ENCODE measurements around the gene TBR1.

DNA sequence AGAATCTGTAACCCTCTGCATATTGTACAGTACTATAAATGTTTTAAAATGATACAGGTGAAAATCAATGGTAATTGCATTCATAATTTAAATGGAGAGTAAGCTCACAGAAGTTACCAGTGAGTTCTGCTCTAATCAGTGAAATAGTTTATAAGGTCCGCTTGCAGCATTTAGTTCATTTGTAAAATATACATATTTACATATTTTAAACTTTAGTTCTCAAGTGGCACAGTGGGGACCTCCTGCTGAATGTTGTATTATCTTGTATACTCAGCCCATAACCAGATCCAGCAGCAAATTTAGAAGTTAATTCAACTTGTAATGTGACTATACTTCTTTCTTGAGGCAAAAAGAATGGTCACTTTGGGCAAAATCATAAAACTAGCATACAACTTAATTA lies 41.7 kb upstream of the TBR1 start:
- TF ChIP-seq, protein P1, sequence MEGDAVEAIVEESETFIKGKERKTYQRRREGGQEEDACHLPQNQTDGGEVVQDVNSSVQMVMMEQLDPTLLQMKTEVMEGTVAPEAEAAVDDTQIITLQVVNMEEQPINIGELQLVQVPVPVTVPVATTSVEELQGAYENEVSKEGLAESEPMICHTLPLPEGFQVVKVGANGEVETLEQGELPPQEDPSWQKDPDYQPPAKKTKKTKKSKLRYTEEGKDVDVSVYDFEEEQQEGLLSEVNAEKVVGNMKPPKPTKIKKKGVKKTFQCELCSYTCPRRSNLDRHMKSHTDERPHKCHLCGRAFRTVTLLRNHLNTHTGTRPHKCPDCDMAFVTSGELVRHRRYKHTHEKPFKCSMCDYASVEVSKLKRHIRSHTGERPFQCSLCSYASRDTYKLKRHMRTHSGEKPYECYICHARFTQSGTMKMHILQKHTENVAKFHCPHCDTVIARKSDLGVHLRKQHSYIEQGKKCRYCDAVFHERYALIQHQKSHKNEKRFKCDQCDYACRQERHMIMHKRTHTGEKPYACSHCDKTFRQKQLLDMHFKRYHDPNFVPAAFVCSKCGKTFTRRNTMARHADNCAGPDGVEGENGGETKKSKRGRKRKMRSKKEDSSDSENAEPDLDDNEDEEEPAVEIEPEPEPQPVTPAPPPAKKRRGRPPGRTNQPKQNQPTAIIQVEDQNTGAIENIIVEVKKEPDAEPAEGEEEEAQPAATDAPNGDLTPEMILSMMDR (IDR thresholded peaks at IDR 0.05): no peak
- TF ChIP-seq POLR2A (IDR thresholded peaks at IDR 0.05): no peak
